GM21526 (cell line): ENCODE data around the gene SH3BP1.
"Not testable (repeated sequence)": the region's sequence is repeated elsewhere in the genome, so short reads cannot be mapped to it uniquely, and the experiment has no call there.

ENCODE experiments used
- ATAC-seq: cut with Tn5 transposase; IDR thresholded peaks from one replicate; pipeline ENCODE4 v1.9.1; 2021; ENCODE audit warnings: moderate library complexity; ENCODE audit not compliant: unreplicated experiment, low FRiP score

The SH3BP1 gene

GRCh38 chr22:37639070-37639760 is at the start of gene SH3BP1:
SH3BP1 (plus strand) TSS chr22:37639669; CDS start chr22:37639788, 119 bp downstream.
- no peak for ATAC-seq

GRCh38 chr22:37591081-37591480 is 48.4 kb upstream of the SH3BP1 start:
- not testable (repeated sequence) for ATAC-seq

GRCh38 chr22:37591823-37592404 is 47.6 kb upstream of the SH3BP1 start:
- no peak for ATAC-seq

GRCh38 chr22:37594237-37594636 is 45.2 kb upstream of the SH3BP1 start:
- no peak for ATAC-seq

GRCh38 chr22:37599153-37599552 is 40.3 kb upstream of the SH3BP1 start:
- no peak for ATAC-seq

GRCh38 chr22:37601203-37601539 is 38.3 kb upstream of the SH3BP1 start:
- no peak for ATAC-seq

GRCh38 chr22:37601540-37602442 is 37.7 kb upstream of the SH3BP1 start:
- no peak for ATAC-seq

GRCh38 chr22:37602546-37603277 is 36.8 kb upstream of the SH3BP1 start:
- ATAC-seq = not testable (repeated sequence)

- ATAC-seq = no peak
These were observed 35.4 kb upstream of the SH3BP1 start for GRCh38 chr22:37604074-37604473.

- no peak for ATAC-seq
These were observed 34.6 kb upstream of the SH3BP1 start for GRCh38 chr22:37604875-37605274.

GRCh38 chr22:37607010-37607934 is 32.2 kb upstream of the SH3BP1 start:
- ATAC-seq = peak; percentile 31

- ATAC-seq = no peak
These were observed 31.5 kb upstream of the SH3BP1 start for GRCh38 chr22:37607935-37608476.

- peak; percentile 60 for ATAC-seq
These were observed 30.8 kb upstream of the SH3BP1 start, which contains the start of gene GGA1 for GRCh38 chr22:37608477-37609239. GGA1 (plus strand) TSS chr22:37608834; CDS start chr22:37608861, 27 bp downstream.

GRCh38 chr22:37609240-37610152 is 30.0 kb upstream of the SH3BP1 start:
- peak; percentile 2 for ATAC-seq

- ATAC-seq = not testable (repeated sequence)
These were observed 29.4 kb upstream of the SH3BP1 start for GRCh38 chr22:37610153-37610475.

- no peak for ATAC-seq
These were observed 28.9 kb upstream of the SH3BP1 start for GRCh38 chr22:37610480-37611129.

- ATAC-seq = no peak
These were observed 28.3 kb upstream of the SH3BP1 start for GRCh38 chr22:37611207-37611606.
